Measurements from ENCODE around the gene MYO1H.

GRCh38 chr12:109469517-109469916 lies 121.8 kb downstream of the MYO1H start:
- TF ChIP-seq TAF1 (IDR thresholded peaks at IDR 0.05; ENCODE audit: borderline replicate concordance, insufficient read depth, low read length) (no peak), REST (IDR thresholded peaks at IDR 0.05; ENCODE audit: insufficient read depth in 1 of 2, low read depth in 2 of 2, low read length in 2 of 2) (no peak), POLR2AphosphoS5 (IDR thresholded peaks at IDR 0.05; ENCODE audit: low read depth, low read length) (no peak), SIN3A (IDR thresholded peaks at IDR 0.05; ENCODE audit: borderline replicate concordance, insufficient read depth, low read length) (no peak)

Measured in PFSK-1 (cell line).